GDM1 (cell line): ENCODE measurements around the gene SIRPA.

Source experiments
- DNase-seq: peaks from one replicate; lab custom pipeline; 2025; lab: John Stamatoyannopoulos, UW

The SIRPA gene

GRCh38 chr20:1870792-1871550, 24.2 kb upstream of the SIRPA start:
- no peak for DNase-seq

GRCh38 chr20:1871807-1872458, 23.3 kb upstream of the SIRPA start:
- DNase-seq = no peak

GRCh38 chr20:1872459-1873097, 22.6 kb upstream of the SIRPA start:
- no peak for DNase-seq

GRCh38 chr20:1874450-1875182, 20.6 kb upstream of the SIRPA start:
- no peak for DNase-seq

- DNase-seq = no peak
Observed at GRCh38 chr20:1875183-1875554, 20.0 kb upstream of the SIRPA start.

- DNase-seq = no peak
Observed at GRCh38 chr20:1875762-1876161, 19.4 kb upstream of the SIRPA start.

- no peak for DNase-seq
Observed at GRCh38 chr20:1876217-1876921, 18.8 kb upstream of the SIRPA start.

- no peak for DNase-seq
Observed at GRCh38 chr20:1876975-1877608, 18.1 kb upstream of the SIRPA start.

GRCh38 chr20:1877609-1878200, 17.5 kb upstream of the SIRPA start:
- no peak for DNase-seq

- no peak for DNase-seq
Observed at GRCh38 chr20:1879369-1879768, 15.8 kb upstream of the SIRPA start.

GRCh38 chr20:1879934-1880333, 15.3 kb upstream of the SIRPA start:
- no peak for DNase-seq

- DNase-seq = no peak
Observed at GRCh38 chr20:1880529-1881239, 14.5 kb upstream of the SIRPA start.

GRCh38 chr20:1881240-1881835, 13.9 kb upstream of the SIRPA start:
- DNase-seq = no peak

- no peak for DNase-seq
Observed at GRCh38 chr20:1882026-1882425, 13.2 kb upstream of the SIRPA start.

- DNase-seq = no peak
Observed at GRCh38 chr20:1883986-1884385, 11.2 kb upstream of the SIRPA start.

GRCh38 chr20:1885254-1885653, 10.0 kb upstream of the SIRPA start:
- no peak for DNase-seq

- DNase-seq = no peak
Observed at GRCh38 chr20:1885940-1886693, 9.1 kb upstream of the SIRPA start.

GRCh38 chr20:1887321-1887720, 7.9 kb upstream of the SIRPA start:
- DNase-seq = no peak

- no peak for DNase-seq
Observed at GRCh38 chr20:1887756-1888155, 7.5 kb upstream of the SIRPA start.
